Skin epidermis (tissue), 12 donors: ENCODE measurements around the gene CLIP2.
"Not testable (repeated sequence)": the region's sequence is repeated elsewhere in the genome, so short reads cannot be mapped to it uniquely, and the experiment has no call there.

ENCODE experiments used
- H3K27ac ChIP-seq, 21 experiments: fragments of 200-600 bp; sonication (generic) in 11 of 21; one replicate each; pipeline ENCODE4 v1.5.0; 2020; ENCODE audit warnings: mild to moderate bottlenecking in 3 of 21, inconsistent platforms in 2 of 21, moderate library complexity in 2 of 21
- H3K4me3 ChIP-seq, 7 experiments: fragments of 200-600 bp; sonication (generic) in 2 of 7; one replicate each; pipeline ENCODE4 v1.5.0; 2020; ENCODE audit warnings: inconsistent platforms in 2 of 7, mild to moderate bottlenecking in 2 of 7, moderate library complexity in 1 of 7

Gene CLIP2

GRCh38 chr7:74320645-74321221, 31.5 kb downstream of the CLIP2 start:
- Histone ChIP-seq H3K4me3 (no peak overlapping the region), H3K27ac (no peak overlapping the region)

GRCh38 chr7:74322892-74323291, 33.7 kb downstream of the CLIP2 start:
- not testable (repeated sequence) for H3K4me3 ChIP-seq, H3K27ac ChIP-seq

GRCh38 chr7:74324531-74325209, 35.5 kb downstream of the CLIP2 start:
- no peak overlapping the region for H3K4me3 ChIP-seq
- no peak overlapping the region for H3K27ac ChIP-seq

- Histone ChIP-seq H3K4me3 (no peak overlapping the region), H3K27ac (no peak overlapping the region)
Measured at GRCh38 chr7:74325210-74325565, 36.0 kb downstream of the CLIP2 start.

GRCh38 chr7:74329225-74329624, 40.0 kb downstream of the CLIP2 start:
- no peak overlapping the region for H3K27ac ChIP-seq
- H3K4me3 ChIP-seq = no peak overlapping the region

GRCh38 chr7:74332373-74333176, 43.4 kb downstream of the CLIP2 start:
- H3K4me3 ChIP-seq = no peak overlapping the region
- no peak overlapping the region for H3K27ac ChIP-seq

GRCh38 chr7:74334030-74334429, 44.8 kb downstream of the CLIP2 start:
- H3K27ac ChIP-seq = peak overlapping the region in 1 of 21 experiments; percentile 19

DNA sequence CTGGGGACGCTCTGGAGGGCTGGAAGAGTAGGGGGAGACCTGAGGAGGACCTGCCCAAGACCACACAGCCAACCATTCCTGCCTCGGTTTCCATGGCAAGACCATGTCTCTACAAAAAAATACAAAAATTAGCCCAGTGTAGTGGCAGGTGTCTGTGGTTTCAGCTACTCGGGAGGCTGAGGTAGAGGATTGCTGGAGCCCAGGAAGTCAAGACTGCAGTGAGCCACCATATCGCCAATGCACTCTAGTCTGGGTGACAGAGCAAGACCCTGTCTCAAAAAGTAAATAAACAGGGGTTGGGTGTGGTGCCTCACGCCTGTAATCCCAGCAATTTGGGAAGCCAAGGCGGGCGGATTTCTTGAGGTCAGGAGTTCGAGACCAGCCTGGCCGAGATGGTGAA, 48.7 kb downstream of the CLIP2 start:
- no peak overlapping the region for H3K27ac ChIP-seq
- H3K4me3 ChIP-seq = no peak overlapping the region

More at GRCh38 chr7:74334030-74334429, 44.8 kb downstream of the CLIP2 start:
- no peak overlapping the region for H3K4me3 ChIP-seq

GRCh38 chr7:74338366-74339108, 49.3 kb downstream of the CLIP2 start:
- no peak overlapping the region for H3K27ac ChIP-seq
- no peak overlapping the region for H3K4me3 ChIP-seq

DNA sequence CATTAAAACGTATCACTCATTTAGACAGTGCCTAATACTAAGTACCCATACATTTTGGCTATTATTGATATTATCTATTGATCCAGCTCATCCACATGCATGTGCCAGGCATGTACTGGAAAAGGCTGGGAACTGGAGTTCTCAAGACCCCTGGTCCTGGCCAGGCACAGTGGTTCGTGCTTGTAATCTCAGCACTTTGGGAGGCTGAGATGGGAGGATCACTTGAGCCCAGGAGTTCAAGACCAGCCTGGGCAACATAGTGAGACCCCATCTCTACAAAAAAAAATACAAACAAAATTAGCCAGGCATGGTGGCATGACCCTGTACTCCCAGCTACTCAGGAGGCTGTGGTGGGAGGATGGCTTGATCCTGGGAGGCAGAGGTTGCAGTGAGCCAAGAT, 50.4 kb downstream of the CLIP2 start:
- not testable (repeated sequence) for H3K4me3 ChIP-seq, H3K27ac ChIP-seq

DNA sequence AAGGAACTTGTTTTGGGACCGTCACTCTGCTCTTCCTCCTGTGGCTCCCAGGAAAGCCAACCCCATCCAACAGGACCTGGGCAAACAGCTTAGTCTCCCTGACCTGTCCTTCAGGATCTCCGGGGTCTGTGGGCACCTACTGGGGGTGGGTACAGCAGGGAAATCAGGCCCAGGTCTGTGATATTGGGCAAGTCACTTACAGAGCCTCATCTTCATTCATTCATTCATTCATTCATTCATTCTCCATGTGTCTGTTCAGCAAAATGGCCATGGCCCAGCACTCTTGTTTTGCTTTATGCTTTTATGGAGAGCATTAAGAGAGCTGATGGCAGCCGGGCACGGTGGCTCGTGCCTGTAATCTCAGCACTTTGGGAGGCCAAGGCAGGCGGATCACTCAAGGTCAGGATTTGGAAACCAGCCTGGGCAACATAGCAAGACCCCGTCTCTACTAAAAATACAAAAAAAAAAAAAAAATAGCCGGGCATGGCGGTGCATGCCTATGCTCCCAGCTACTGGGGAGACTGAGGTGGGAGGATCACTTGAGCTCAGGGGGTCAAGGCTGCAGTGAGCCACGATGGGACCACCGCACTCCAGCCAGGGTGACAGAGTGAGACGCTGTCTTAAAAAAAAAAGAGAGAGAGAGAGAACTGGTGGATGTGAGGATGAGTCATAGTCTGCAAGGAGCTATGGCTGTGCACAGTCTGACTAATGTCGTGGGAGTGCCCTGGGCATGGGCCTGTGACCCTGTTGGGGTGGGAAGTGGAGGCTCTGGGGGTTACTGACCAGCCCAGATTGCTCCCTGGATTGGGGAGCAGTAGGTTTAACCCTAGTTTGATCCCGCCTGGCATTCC, 54.3 kb downstream of the CLIP2 start:
- H3K27ac ChIP-seq = no peak overlapping the region
- H3K4me3 ChIP-seq = no peak overlapping the region

- Histone ChIP-seq H3K27ac (no peak overlapping the region), H3K4me3 (no peak overlapping the region)
Measured at GRCh38 chr7:74344132-74344496, 54.9 kb downstream of the CLIP2 start.

- H3K4me3 ChIP-seq = no peak overlapping the region
- H3K27ac ChIP-seq = no peak overlapping the region
Measured at GRCh38 chr7:74344786-74345185, 55.6 kb downstream of the CLIP2 start.

GRCh38 chr7:74345970-74346369, 56.8 kb downstream of the CLIP2 start:
- Histone ChIP-seq H3K27ac (no peak overlapping the region), H3K4me3 (no peak overlapping the region)

GRCh38 chr7:74349621-74350020, 60.4 kb downstream of the CLIP2 start:
- H3K4me3 ChIP-seq = no peak overlapping the region
- no peak overlapping the region for H3K27ac ChIP-seq

GRCh38 chr7:74350751-74351150, 61.5 kb downstream of the CLIP2 start:
- Histone ChIP-seq H3K4me3 (no peak overlapping the region), H3K27ac (no peak overlapping the region)

- no peak overlapping the region for H3K4me3 ChIP-seq
- H3K27ac ChIP-seq = no peak overlapping the region
Measured at GRCh38 chr7:74351836-74352235, 62.6 kb downstream of the CLIP2 start.

DNA sequence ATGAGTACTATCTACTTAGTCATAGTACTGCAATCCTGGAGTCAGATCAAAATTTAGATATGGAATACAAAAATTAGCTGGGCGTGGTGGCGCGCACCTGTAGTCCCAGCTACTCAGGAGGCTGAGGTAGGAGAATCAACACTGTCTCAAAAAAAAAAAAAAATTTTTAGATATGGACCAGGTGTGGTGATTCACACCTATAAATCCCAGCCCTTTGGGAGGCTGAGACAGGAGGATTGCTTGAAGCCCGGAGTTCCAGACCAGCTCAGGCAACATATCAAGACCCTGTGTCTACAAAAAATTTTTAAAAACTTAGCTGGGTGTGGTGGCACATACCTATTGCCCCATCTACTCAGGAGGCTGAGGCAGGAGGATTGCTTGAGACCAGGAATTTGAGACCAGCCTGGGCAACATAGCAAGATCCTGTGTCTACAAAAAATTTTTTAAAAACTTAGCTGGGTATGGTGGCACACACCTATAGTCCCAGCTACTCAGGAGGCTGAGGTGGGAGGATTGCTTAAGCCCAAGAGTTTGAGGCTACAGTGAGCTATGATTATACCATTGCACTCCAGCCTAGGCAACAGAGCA, 63.4 kb downstream of the CLIP2 start:
- H3K4me3 ChIP-seq, H3K27ac ChIP-seq: not testable (repeated sequence)

GRCh38 chr7:74354009-74354408, 64.8 kb downstream of the CLIP2 start:
- no peak overlapping the region for H3K27ac ChIP-seq
- no peak overlapping the region for H3K4me3 ChIP-seq
